ENCODE measurements around the gene IL6.
A peak's percentile ranks its signal among the peaks of the same experiment; 100 is the strongest.
"Not testable (repeated sequence)": the region's sequence is repeated elsewhere in the genome, so short reads cannot be mapped to it uniquely, and the experiment has no call there.

The IL6 gene

GRCh38 chr7:22729180-22729825 is 2.3 kb downstream of the IL6 start:
- DNase-seq = no peak

- DNase-seq = no peak
These were observed 3.2 kb downstream of the IL6 start for GRCh38 chr7:22730066-22730710.

GRCh38 chr7:22730921-22731654 is 4.1 kb downstream of the IL6 start:
- DNase-seq = no peak

- no peak for DNase-seq
These were observed 4.8 kb downstream of the IL6 start for GRCh38 chr7:22731766-22732165.

- peak; percentile 37 for DNase-seq
These were observed 5.6 kb downstream of the IL6 start for GRCh38 chr7:22732556-22733126.

- no peak for DNase-seq
These were observed 6.8 kb downstream of the IL6 start for GRCh38 chr7:22733761-22734160.

- DNase-seq = no peak
These were observed 16.0 kb downstream of the IL6 start for GRCh38 chr7:22743014-22743413.

- DNase-seq = no peak
These were observed 24.3 kb downstream of the IL6 start for GRCh38 chr7:22751341-22751740.

- DNase-seq = no peak
These were observed 30.5 kb downstream of the IL6 start for GRCh38 chr7:22757338-22757994.

GRCh38 chr7:22758576-22758975 is 31.6 kb downstream of the IL6 start:
- DNase-seq = no peak

GRCh38 chr7:22759721-22760120 is 32.7 kb downstream of the IL6 start:
- DNase-seq = no peak

- no peak for DNase-seq
These were observed 35.9 kb downstream of the IL6 start for GRCh38 chr7:22762866-22763265.

GRCh38 chr7:22765609-22766008 is 38.6 kb downstream of the IL6 start:
- no peak for DNase-seq

GRCh38 chr7:22771194-22771871 is 44.3 kb downstream of the IL6 start:
- DNase-seq = no peak

GRCh38 chr7:22771872-22772228 is 44.9 kb downstream of the IL6 start:
- DNase-seq = no peak

GRCh38 chr7:22772885-22773284 is 45.9 kb downstream of the IL6 start:
- no peak for DNase-seq

- peak; percentile 17 for DNase-seq
These were observed 50.0 kb downstream of the IL6 start for GRCh38 chr7:22776964-22777363.

- not testable (repeated sequence) for DNase-seq
These were observed 52.8 kb downstream of the IL6 start for GRCh38 chr7:22779730-22780323.

- no peak for DNase-seq
These were observed 54.3 kb downstream of the IL6 start for GRCh38 chr7:22781230-22781711.
